NCI-H82 (cell line): ENCODE results near the gene MRPL38.
"Not testable (repeated sequence)": the region's sequence is repeated elsewhere in the genome, so short reads cannot be mapped to it uniquely, and the experiment has no call there.

Experiments used
- DNase-seq: peaks from one replicate; lab custom pipeline; 2025; lab: John Stamatoyannopoulos, UW

Gene MRPL38

DNA sequence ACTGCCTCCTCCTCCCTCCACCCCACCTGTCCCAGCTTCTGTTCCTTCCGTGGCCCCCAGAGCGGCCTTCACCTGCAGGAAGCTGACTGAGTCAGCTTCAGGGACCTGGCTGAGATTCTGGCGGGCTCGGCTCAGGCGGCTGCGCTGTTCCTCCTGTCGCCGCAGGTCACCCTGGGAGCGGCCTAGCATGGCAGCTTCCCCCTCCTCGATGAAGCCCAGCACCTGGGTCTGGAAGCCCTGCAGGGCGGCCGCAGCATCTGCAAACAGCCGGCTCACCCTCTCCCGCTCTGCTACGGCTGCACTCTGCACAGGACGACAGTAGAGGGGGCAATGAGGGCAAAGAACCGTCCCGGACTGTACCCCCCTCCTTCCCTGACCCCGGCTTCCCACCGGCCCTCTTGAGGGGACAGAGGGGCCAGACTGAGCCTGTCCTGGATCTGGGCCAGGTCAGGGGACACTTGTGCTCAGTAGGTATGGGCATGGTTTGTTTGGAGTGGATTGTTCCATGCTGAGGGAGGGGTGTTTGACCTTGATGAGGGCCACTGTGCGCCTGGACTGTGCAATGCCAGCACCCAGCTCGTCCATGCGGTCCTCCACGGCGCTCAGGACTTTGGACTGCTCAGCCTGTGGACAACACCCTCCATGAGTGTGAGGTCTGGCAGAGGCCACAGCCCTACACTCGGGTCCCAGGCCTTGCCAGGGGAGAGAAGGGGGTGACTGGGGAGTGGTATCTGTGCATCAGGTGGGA is 28.3 kb downstream of the MRPL38 start:
- no peak for DNase-seq

DNA sequence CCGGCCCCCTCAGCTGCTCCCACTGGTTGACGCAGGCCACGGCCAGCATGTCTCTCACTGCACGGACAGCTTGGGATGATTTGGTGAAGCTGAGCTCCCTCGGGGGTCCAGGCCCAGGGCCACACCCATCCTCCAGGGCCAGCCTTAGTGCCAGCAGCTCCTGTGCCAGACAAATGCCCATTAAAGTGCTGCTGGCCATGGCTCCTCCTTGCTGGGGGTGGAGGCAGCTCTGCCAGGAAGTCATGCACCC is 28.8 kb downstream of the MRPL38 start:
- no peak for DNase-seq

DNA sequence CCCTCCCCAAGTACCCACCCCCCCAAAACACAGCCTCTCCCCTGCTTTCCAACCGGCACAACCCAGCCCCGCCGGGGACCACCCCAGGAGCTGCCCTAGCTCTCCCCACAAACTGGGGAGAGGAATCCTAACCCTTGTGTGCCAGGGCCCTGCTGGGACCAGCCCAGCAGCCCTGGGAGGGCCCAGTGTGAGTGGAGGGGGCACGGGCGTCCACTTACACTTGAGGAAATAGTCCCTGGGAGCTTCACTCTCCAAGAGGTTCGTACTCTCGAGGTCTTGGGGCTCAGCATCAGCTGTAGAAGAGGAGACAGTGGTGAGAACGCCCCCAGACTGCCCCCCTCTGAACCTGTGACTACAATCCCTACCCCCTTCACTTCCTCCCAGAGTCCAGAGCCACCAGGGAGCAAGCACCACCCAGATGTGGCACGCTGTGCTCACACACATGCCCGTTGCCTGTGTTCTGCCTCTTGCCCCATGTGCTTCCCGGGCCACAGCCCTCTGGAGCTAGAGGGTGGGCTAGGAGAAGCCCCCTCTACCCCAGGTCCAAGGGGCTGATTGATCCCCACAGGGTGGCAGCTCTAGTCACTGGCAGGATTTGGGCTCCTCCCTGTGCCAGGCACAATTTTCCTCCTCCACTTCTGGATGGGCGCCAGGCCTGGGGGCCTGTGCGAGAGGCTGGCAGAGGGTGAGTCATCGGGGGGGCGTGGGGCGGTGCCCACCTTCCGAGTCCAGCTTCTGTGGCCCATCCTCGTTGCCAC is 29.3 kb downstream of the MRPL38 start:
- no peak for DNase-seq

DNA sequence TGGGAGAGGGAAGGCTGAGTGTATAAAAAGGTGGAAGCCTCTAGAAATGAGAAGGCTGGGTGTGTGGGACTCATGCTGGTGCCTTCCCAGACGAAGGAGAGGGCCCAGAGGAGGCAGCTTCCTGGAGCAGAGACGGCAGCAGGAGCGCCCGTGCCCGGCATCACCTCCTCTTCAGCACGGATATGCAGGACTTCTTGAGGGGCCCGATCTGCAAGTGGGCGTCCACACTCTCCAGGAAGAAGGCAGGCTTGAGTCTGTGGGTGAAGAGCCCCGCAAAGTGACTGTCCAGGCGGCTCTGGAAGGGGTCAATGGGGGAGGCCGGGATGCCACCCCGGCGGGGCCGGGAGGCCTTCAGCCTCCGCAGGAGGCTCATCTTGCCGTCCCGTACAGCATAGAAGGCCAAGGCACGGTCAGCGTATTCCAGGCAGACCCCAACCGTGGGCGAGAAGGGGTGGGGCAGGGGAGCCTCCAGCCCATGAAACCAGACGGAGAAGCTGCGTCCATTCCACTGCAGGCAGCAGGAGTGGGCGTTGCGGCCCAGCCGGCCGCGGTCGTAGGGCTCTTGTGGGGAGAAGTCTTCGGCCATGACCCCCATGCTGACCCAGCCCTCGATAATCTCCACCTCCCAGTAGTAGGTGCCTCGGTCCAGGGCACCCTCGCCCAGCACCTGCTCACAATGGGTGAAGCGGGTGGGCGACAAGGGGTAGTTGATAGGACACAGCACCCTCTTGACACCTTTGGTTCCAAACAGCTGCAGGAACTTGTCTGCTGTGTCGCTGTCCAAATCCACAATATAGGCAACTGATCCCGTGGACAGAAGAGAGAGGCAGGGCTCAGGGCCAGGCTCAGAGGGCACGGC is 30.1 kb downstream of the MRPL38 start:
- DNase-seq: no peak

DNA sequence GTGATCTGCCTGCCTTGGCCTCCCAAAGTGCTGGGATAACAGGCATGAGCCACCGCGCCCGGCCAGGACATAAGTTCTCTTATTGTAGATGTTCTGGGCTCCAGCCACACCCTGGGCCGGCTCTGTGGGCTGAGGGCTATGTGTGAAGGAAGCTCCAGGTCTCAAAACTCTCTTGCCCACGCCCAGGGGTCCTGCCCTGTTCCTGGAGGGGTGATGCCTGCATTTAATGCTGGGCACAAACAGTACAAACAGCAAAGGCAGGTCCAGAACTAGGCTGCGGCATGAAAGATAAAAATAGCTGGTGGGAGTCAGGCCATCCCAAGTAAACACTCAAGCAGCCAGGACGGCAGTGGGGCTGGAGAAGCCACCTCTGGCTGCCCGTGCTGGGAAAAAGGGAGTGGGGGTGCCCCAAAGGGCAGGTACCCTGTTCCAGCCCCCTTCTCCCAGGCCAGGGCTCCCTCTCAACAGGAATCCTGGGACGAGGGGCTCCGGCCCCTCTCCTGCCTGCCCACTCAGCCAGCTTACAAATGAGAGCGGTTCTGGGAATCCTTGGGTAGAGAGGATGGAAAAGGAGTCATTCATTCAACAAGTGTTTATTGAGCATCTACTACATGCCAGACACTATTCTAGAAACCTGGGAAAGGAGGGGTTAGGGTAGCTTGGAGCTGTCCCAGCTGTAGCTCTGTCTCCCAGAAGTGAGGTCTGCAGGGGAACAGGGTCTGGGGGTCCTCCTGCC is 30.9 kb downstream of the MRPL38 start:
- DNase-seq: no peak

DNA sequence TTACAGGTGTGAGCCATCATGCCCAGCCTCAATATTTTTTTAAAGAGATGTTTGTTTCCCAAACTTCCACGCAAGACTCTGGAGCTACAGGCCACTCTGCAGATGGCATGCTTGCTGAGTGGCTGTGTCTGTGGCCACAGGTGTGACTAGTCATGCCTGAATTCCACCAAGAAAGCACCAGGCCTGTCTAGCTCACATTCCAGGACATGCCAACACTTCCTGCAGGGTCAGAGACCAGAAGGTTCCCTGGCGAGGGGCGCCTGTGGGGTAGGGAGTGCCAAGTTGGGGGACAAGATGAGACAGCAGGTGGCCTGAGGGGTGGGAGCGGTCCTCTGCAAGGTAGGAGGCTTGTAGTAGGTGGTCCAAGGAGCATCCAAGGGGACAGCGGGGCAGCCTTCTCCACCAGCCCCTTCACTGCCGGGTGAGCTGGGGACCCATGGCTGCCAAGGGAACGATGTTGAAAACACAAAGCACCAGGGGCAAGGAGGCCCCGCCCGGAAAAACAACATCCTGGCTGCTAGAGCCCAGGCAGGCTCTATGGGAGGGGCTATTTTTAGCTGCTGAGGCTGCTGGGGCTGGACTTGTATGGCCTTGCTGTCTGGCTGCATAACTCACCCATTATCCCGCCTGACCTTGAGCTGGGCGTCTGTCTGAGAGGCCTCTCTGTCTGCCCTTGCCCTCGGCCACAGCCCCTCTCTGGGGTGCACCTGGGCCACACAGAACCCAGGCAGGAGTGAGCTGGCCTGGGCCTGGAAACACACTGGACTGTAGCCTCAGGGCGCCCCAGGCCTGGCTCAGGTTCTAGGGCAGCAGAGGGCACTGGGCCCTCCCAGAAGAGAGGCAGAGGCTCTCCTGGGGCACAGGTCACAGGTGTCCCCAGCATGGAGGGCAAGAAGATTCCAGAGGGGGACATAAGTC is 32.0 kb downstream of the MRPL38 start:
- DNase-seq: no peak

DNA sequence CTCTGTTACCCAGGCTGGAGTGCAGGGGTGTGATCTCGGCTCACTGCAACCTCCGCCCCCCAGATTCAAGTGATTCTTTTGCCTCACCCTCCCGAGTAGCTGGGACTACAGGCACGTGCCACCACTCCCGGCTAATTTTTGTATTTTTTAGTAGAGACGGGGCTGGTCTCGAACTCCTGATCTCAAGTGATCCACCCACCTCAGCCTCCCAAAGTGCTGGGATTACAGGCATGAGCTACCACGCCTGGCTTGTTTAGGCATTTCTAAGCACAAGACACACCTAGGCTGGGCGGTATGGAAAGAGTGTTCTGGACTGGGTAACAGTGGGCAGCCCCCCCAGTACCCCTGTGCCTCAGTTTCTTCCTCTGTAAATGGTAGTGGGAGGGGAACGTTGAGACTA is 34.5 kb downstream of the MRPL38 start:
- DNase-seq: not testable (repeated sequence)

DNA sequence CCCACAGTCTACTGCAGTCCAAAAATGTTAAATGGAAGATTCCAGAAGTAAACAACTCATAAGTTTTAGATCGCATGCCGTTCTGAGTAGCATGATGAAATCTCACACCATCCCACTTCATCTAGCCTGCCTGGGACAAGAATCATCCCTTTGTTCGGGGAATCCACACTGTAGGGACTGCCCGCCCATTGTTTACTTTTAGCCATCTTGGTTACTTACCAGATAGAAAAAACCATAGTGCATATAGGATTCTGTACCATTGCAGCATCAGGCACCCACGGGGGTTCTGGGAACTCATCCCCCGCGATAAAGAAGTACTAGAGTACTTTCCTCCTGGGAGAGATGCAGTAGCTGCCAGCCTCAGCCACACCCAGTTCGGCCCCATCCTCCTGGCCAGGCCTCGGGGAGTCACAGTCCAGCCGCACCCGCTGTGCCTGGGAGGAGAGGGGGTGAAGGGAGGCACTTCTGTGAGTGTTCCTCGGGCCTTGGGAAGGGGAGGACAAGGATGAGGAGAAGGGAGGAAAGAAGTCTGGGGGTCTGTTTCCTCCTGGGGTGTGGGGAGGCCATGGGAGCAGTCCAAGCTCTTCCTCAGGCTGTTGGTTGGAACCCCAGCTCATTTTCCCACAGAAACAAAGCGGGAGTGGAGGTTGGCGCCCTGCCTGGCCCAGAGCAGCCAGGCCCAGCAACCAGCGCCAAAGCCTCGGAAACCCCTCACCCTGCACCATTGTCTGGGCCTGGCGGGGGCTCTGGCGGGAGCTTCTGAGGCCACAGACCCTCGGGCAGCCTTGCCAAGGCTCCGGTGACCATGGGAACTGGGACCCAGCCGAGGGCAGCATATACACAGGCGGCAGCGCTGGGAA is 35.2 kb downstream of the MRPL38 start:
- no peak for DNase-seq

DNA sequence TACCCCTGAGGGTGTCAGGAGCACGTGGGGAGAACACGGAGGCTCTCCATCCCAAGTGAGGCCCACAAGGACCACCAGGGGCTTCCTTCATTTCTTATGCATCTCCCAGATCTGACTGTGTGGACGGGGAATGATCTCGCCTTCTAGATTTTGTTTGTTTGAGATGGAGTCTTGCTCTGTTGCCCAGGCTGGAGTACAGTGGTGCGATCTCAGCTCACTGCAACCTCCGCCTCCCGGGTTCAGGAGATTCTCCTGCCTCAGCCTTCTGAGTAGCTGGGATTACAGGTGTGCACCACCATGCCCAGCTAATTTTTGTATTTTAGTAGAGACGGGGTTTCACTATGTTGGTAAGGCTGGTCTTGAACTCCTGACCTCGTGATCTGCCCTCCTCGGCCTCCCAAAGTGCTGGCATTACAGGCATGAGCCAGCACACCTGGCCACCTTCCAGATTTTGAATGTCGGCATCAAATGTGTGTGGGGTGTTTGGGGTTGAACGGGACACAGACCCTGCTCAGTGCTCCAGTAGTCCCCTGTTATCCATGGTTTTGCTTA is 35.9 kb downstream of the MRPL38 start:
- not testable (repeated sequence) for DNase-seq

DNA sequence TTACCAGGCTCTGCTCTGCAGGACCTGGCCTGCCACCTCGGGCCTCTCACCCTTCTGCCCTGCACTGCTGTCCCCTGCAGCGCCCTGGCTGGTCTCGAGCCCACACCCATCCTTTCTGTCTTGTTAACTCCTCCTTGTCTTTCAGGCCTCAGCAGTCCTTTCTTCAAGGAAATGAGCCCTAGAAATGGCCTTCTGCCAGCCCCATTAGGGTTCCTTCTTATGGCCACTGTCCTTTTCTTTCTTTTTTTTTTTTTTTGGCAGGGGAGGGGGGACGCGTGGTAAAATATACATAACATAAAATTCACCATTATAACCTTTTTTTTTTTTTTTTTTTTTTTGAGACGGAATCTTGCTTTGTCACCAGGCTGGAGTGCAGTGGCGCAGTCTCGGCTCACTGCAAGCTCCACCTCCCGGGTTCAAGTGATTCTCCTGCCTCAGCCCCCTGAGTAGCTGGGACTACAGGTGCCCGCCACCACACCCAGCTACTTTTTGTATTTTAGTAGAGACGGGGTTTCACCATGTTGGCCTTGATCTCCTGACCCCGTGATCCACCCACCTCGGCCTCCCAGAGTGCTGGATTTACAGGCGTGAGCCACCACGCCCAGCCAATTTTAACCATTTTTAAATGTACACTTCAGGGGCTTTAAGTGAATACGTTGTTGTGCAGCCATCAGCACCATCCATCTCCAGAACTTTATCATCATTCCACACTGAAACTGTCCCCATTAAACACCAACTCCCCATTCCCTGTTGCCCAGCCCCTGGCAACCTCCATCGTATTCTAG is 39.1 kb downstream of the MRPL38 start:
- not testable (repeated sequence) for DNase-seq

DNA sequence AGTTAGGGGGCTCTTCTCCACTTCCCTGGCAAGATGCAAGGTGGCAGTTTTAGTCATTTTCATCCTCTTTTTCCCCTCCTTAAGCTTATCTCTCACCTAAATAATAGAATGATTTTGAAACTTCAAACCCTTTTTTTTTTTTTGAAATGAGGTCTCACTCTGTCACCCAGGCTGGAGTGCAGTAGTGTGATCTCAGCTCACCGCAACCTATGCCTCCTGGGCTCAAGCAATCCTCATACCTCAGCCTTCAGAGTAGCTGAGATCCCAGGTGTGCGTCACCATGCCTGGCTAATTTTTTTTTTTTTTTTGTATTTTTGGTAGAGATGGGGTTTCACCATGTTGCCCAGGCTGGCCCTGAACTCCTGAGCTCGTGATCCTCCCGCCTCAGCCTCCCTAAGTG is 39.8 kb downstream of the MRPL38 start:
- not testable (repeated sequence) for DNase-seq

DNA sequence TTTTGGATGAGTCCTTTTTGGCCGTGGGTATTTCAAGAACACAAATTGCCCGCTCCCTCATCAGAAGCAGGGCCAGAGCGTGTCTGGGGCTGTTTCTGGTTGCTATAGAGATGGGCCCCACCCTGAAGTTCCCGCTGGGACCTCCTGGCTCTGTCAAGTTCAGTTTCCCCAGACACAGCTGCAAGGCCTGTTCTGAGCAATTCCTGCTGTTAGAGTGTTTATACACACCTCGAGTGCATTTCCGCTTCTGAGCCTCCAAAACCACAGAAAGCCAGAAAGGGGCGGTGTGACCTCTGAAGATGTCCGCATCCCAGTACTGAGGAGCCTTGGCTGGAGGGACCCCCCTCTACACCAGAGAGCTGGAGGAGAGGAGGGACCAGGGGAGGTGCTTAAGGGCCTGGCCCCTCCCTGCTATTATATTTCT is 40.2 kb downstream of the MRPL38 start:
- no peak for DNase-seq

DNA sequence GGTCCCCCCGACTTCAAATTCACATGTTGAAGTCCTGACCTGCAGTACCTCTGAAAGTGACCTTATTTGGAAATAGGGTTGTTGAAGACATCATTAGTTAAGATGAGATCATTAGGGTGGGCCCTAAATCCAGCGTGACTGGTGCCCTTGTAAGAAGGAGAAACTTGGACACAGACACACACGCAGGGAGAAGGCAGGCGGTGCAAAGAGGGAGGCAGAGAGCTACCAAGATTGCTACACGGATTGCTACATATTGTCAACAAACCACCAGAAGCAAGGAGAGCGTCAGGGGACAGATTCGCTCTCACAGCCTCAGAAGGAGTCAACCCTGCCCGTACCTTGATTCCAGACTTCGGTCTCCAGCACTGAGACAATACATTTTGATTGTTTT is 42.8 kb downstream of the MRPL38 start:
- DNase-seq: no peak

DNA sequence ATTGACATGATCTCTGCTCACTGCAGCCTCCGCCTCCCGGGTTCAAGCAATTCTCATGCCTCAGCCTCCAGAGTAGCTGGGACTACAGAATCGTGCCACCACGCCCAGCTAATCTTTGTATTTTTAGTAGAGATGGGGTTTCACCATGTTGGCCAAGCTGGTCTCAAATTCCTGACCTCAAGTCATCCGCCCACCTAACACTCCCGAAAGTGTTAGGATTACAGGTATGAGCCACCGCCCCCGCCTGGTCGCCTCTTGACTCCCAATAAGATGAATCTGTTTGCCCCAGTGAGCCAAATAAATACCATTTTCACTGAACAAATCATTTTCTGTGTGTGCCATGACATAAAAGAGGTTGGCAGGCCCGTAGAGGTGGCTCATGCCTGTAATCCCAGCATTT is 45.3 kb downstream of the MRPL38 start:
- DNase-seq: not testable (repeated sequence)

DNA sequence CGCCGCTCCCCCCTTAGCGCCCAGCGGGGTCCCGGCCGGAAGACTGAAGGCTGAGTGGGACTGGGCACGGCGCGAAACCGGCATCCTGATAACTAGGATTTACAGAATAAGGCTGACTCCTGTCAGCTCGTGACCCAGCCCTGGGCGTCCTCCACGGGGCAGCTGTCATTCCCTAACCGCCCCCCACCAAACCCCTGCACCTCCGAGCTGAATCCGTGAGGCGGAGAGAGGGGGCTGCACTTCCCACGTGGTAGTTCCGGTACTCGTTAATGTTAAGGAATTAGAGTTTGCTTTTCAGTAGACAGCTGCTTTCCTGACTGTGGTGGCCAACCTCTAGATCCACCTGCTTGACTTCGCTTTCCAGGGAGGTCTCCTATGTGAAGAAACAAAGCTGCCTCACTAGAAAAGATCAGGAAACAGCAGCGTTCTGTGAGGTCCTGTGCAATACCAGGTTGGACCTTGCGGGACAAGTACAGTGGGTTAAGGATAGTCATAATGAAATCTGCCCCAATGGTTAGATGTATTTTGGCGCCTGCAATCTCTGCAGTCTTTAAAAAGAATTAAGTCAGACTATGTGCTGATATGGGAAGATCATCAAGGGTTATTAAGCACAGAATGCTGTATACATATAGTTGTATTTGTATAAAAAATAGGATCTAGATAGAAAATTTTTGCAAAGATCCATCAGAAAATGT is 48.5 kb downstream of the MRPL38 start:
- DNase-seq: peak; percentile 81

DNA sequence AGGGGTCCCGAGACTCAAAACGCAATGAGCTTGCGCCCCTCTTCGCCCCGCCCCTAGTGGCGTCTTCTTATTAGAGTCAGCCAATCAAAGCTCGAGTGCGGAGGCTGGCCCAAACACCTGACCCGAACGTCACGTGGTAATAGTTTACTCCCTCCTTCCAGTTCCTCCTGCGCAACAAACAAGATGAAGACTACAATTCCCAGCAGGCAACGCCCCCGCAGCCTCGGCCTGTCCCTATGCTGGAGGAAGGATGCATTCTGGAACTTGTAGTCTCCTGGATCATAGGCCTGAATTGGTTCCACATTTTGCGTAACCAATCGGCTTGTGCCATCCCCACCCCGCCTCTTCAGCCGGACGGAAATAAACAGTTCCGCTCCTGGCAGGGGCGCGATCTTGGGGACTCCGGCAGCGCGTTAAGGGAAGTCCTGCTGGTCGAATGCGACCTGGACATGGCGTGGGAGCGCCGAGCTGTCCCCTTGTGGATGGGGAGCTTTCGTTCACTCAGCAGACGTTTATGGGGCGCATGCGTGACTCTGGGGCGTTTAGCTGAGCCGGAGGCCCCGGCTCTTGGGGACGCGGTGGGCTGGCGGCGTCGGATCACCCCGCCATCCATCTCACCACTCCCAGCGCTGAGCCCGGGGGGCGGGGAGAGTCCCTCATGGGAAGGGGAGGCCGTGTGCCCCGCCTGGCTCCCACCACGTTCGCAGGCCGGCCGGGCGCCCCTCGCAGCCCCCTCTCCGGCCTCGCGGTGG is 49.2 kb downstream of the MRPL38 start, which contains the start of gene WBP2:
Gene WBP2 (minus strand): TSS at position 26 of the 752 bp plus-strand sequence. CDS start 38 bp downstream, outside the sequence.
- peak; percentile 100 for DNase-seq

DNA sequence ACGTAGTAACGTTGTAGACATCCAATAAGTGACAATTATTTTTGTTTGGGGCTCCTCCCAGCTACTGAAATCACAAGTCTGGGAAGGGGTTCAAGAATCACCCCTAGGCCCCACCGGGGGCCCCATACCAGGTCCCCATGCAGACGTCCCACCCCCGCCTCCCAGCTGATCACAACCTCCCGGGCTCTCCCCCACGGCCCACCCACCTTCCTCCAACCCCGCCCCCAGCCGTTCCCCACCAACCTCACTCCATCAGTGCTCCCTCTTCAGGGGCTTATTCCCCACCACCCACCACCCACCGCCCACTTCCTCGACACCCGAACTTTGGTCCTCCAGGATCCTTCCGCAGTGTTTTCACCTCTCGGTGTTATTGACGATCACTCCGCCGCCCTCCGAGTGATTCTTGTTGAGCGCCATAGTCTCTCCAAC is 49.8 kb downstream of the MRPL38 start:
- DNase-seq: no peak
